Measurements from ENCODE around the gene GAS7.
A peak's percentile ranks its signal among the peaks of the same experiment; 100 is the strongest.
"Not testable (repeated sequence)": the region's sequence is repeated elsewhere in the genome, so short reads cannot be mapped to it uniquely, and the experiment has no call there.

The GAS7 gene

GRCh38 chr17:10003705-10004104, 194.7 kb downstream of the GAS7 start:
- DNase-seq (ENCODE audit: extremely low spot score, insufficient read length, low read depth) (no peak), FAIRE-seq (no peak)

GRCh38 chr17:10002567-10003360, 195.6 kb downstream of the GAS7 start:
- not testable (repeated sequence) for DNase-seq (ENCODE audit: extremely low spot score, insufficient read length, low read depth); FAIRE-seq

- no peak for DNase-seq (ENCODE audit: extremely low spot score, insufficient read length, low read depth)
- no peak for FAIRE-seq
Measured at GRCh38 chr17:10001306-10001873, 197.0 kb downstream of the GAS7 start.

- DNase-seq (ENCODE audit: extremely low spot score, insufficient read length, low read depth) (no peak), FAIRE-seq (peak; percentile 83)
Measured at GRCh38 chr17:9999919-10000695, 198.3 kb downstream of the GAS7 start.

- DNase-seq (ENCODE audit: extremely low spot score, insufficient read length, low read depth) (no peak), FAIRE-seq (no peak)
Measured at GRCh38 chr17:9998060-9998459, 200.3 kb downstream of the GAS7 start.

- no peak for FAIRE-seq
- DNase-seq (ENCODE audit: extremely low spot score, insufficient read length, low read depth), result no peak
Measured at GRCh38 chr17:9994761-9995160, 203.6 kb downstream of the GAS7 start.

- FAIRE-seq (no peak), DNase-seq (ENCODE audit: extremely low spot score, insufficient read length, low read depth) (no peak)
Measured at GRCh38 chr17:9991796-9992195, 206.6 kb downstream of the GAS7 start.

GRCh38 chr17:9991351-9991750, 207.1 kb downstream of the GAS7 start:
- no peak for FAIRE-seq

GRCh38 chr17:9987779-9988585, 210.4 kb downstream of the GAS7 start:
- FAIRE-seq (peak; percentile 78), DNase-seq (ENCODE audit: extremely low spot score, insufficient read length, low read depth) (peak; percentile 36)

More at GRCh38 chr17:9991351-9991750, 207.1 kb downstream of the GAS7 start:
- DNase-seq (ENCODE audit: extremely low spot score, insufficient read length, low read depth), result no peak

- DNase-seq (ENCODE audit: extremely low spot score, insufficient read length, low read depth) (no peak), FAIRE-seq (no peak)
Measured at GRCh38 chr17:9986754-9987382, 211.5 kb downstream of the GAS7 start.

GRCh38 chr17:9985646-9986045, 212.8 kb downstream of the GAS7 start:
- DNase-seq (ENCODE audit: extremely low spot score, insufficient read length, low read depth) (no peak), FAIRE-seq (no peak)

- no peak for DNase-seq (ENCODE audit: extremely low spot score, insufficient read length, low read depth)
- no peak for FAIRE-seq
Measured at GRCh38 chr17:9984768-9985167, 213.6 kb downstream of the GAS7 start.

GRCh38 chr17:9982159-9982558, 216.2 kb downstream of the GAS7 start:
- FAIRE-seq, result peak; percentile 38
- DNase-seq (ENCODE audit: extremely low spot score, insufficient read length, low read depth), result no peak

- FAIRE-seq (no peak), DNase-seq (ENCODE audit: extremely low spot score, insufficient read length, low read depth) (no peak)
Measured at GRCh38 chr17:9981344-9981915, 217.0 kb downstream of the GAS7 start.

GRCh38 chr17:9979463-9979995, 218.9 kb downstream of the GAS7 start:
- DNase-seq (ENCODE audit: extremely low spot score, insufficient read length, low read depth) (no peak), FAIRE-seq (no peak)

- peak; percentile 79 for FAIRE-seq
- no peak for DNase-seq (ENCODE audit: extremely low spot score, insufficient read length, low read depth)
Measured at GRCh38 chr17:9977180-9977575, 221.2 kb downstream of the GAS7 start.

GRCh38 chr17:9976283-9977179, 221.9 kb downstream of the GAS7 start:
- DNase-seq (ENCODE audit: extremely low spot score, insufficient read length, low read depth) (no peak), FAIRE-seq (no peak)

Data from GM18507 (cell line).